OCI-LY7 (cell line): ENCODE data around the gene PTPRT. TPM values are rescaled to one million over a fixed set of nuclear protein-coding genes. Genes with fewer than 3 reads are reported as not detected.

Experiments used
- BruUV-seq: library from RNA; stranded (reverse); fragments of 400-500 nt; replicated peaks from 2 replicates; lab custom pipeline; 2021; lab: Mats Ljungman, UMichigan
- CTCF ChIA-PET: fragments of 300-600 bp; sonication (Branson Sonifier 250); formaldehyde crosslinking; loops from one replicate; lab custom pipeline; 2022; ENCODE audit warnings: antibody characterized with exemption; ENCODE audit not compliant: unreplicated experiment; lab: Charles Lee
- POLR2A ChIA-PET: fragments of 300-600 bp; sonication (Branson Sonifier 250); formaldehyde crosslinking; loops from one replicate; lab custom pipeline; 2022; ENCODE audit warnings: antibody characterized with exemption; lab: Charles Lee
- DNase-seq: peaks from one replicate; pipeline ENCODE4 v3.0.0-alpha.2; 2015; ENCODE audit warnings: low spot score
- H2AFZ ChIP-seq: fragments of 200-600 bp; sonication (generic), shearing (Covaris generic); 2 replicates; pipeline ENCODE4 v1.6.1; 2014; ENCODE audit warnings: mild to moderate bottlenecking, antibody characterized with exemption, low read length, moderate library complexity
- H3K27ac ChIP-seq: fragments of 200-600 bp; sonication (generic); 2 replicates; pipeline ENCODE4 v1.5.1; 2014; ENCODE audit warnings: mixed run types, low read depth, mild to moderate bottlenecking, moderate library complexity, low read length, inconsistent platforms; ENCODE audit not compliant: poor library complexity, severe bottlenecking
- H3K36me3 ChIP-seq: fragments of 200-600 bp; sonication (generic); 2 replicates; pipeline ENCODE4 v1.6.1; 2014; ENCODE audit warnings: mild to moderate bottlenecking, antibody characterized with exemption, low read length, moderate library complexity, mixed read lengths; ENCODE audit not compliant: insufficient read depth
- H3K4me1 ChIP-seq: fragments of 200-600 bp; sonication (generic); 2 replicates; pipeline ENCODE4 v1.5.1; 2014; ENCODE audit warnings: mild to moderate bottlenecking, low read length; ENCODE audit not compliant: insufficient read depth, poor library complexity, severe bottlenecking
- H3K4me2 ChIP-seq: fragments of 200-600 bp; sonication (generic); 2 replicates; pipeline ENCODE4 v1.6.1; 2014; ENCODE audit warnings: mild to moderate bottlenecking, low read length
- H3K4me3 ChIP-seq: fragments of 200-600 bp; sonication (generic); 2 replicates; pipeline ENCODE4 v1.5.1; 2014; ENCODE audit warnings: mild to moderate bottlenecking, low read depth, low read length; ENCODE audit not compliant: poor library complexity, severe bottlenecking
- H3K79me2 ChIP-seq: fragments of 200-600 bp; sonication (generic); 2 replicates; pipeline ENCODE4 v1.6.1; 2016; ENCODE audit warnings: low read depth, mild to moderate bottlenecking, low read length, moderate library complexity, mixed read lengths; ENCODE audit not compliant: insufficient read depth
- H3K9me2 ChIP-seq: fragments of 200-600 bp; sonication (generic); 2 replicates; pipeline ENCODE4 v1.6.1; 2016; ENCODE audit warnings: mild to moderate bottlenecking, low read length, mixed read lengths; ENCODE audit not compliant: insufficient read depth
- H3K9me3 ChIP-seq: fragments of 200-600 bp; sonication (generic); 2 replicates; pipeline ENCODE4 v1.6.1; 2014; ENCODE audit warnings: mild to moderate bottlenecking, mixed run types, low read length, mixed read lengths
- H4K20me1 ChIP-seq: fragments of 200-600 bp; sonication (generic); 2 replicates; pipeline ENCODE4 v1.6.1; 2014; ENCODE audit warnings: mild to moderate bottlenecking, antibody characterized with exemption, low read length, moderate library complexity, mixed read lengths; ENCODE audit not compliant: insufficient read depth
- EZH2phosphoT487 ChIP-seq: fragments of 200-600 bp; sonication (generic); IDR thresholded peaks from 2 replicates; pipeline ENCODE4 v1.6.1; 2018; ENCODE audit warnings: low read depth, borderline replicate concordance, mild to moderate bottlenecking, mixed run types, antibody characterized with exemption, low read length, moderate library complexity, mixed read lengths
- intact Hi-C: fragments of 100-400 bp; cut with micrococcal nuclease; formaldehyde crosslinking; loops from one replicate; pipeline ENCODE4 v1.10.0; 2022; ENCODE audit not compliant: unreplicated experiment
- total RNA-seq, 2 experiments: library from RNA; depleted of rRNA in 1 of 2; stranded (reverse); fragments of >200 nt in 1 of 2; shearing (Covaris generic) in 1 of 2; gene quantifications; 2 replicates each; pipeline ENCODE4 v1.2.3, GENCODE V29; 2014 to 2022
- TF ChIP-seq, protein P1 (sequence below): fragments of 200-600 bp; sonication (generic); conservative IDR thresholded peaks from 2 replicates; pipeline ENCODE4 v1.5.1; 2014; ENCODE audit warnings: mild to moderate bottlenecking, antibody characterized with exemption, low read length, moderate library complexity, mixed read lengths

Gene PTPRT
- total RNA-seq, 2 experiments from 2014 or later: not detected

GRCh38 chr20:42756991-42757390, 432.7 kb downstream of the PTPRT start:
- H3K27ac ChIP-seq: no peak overlapping the region
- DNase-seq: no peak
- no peaks in the 10 kb centered on the region for H3K4me1 ChIP-seq
- CTCF ChIA-PET: no interaction called here
- no peak overlapping the region for H2AFZ ChIP-seq
- no peaks in the 10 kb centered on the region for H3K9me2 ChIP-seq
- H4K20me1 ChIP-seq: no peaks in the 10 kb centered on the region
- no peaks in the 10 kb centered on the region for H3K79me2 ChIP-seq
- H3K36me3 ChIP-seq: no peaks in the 10 kb centered on the region
- TF ChIP-seq EZH2phosphoT487: no peak
- TF ChIP-seq, protein P1, sequence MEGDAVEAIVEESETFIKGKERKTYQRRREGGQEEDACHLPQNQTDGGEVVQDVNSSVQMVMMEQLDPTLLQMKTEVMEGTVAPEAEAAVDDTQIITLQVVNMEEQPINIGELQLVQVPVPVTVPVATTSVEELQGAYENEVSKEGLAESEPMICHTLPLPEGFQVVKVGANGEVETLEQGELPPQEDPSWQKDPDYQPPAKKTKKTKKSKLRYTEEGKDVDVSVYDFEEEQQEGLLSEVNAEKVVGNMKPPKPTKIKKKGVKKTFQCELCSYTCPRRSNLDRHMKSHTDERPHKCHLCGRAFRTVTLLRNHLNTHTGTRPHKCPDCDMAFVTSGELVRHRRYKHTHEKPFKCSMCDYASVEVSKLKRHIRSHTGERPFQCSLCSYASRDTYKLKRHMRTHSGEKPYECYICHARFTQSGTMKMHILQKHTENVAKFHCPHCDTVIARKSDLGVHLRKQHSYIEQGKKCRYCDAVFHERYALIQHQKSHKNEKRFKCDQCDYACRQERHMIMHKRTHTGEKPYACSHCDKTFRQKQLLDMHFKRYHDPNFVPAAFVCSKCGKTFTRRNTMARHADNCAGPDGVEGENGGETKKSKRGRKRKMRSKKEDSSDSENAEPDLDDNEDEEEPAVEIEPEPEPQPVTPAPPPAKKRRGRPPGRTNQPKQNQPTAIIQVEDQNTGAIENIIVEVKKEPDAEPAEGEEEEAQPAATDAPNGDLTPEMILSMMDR: no peak
- intact Hi-C loops: no loop called here
- BruUV-seq: no TSS peak
- H3K4me3 ChIP-seq: no peak overlapping the region
- no peaks in the 10 kb centered on the region for H3K9me3 ChIP-seq
- no peak overlapping the region for H3K4me2 ChIP-seq
- POLR2A ChIA-PET: no interaction called here

DNA sequence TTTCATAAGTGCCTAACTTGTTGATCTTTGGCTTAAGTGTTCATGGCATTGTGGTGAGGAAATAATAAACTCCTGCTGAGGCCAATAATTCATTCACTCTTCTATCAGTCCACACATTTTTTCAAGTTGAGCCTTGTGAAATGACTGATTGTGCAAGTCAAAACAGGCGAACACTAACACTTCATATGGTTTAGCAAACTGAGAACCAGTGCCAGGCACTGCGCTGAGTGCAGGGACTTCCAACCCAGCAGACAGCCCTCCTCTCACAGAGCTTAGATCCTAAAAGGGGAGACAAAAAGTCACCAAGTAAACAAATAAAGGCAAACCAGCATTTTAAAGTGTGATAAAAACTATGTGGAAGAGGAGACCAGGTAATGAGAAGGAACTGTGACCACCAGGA, 435.0 kb downstream of the PTPRT start:
- no peak overlapping the region for H3K27ac ChIP-seq
- no peaks in the 10 kb centered on the region for H3K9me3 ChIP-seq
- H3K4me3 ChIP-seq: no peak overlapping the region
- intact Hi-C loops: no loop called here
- H3K36me3 ChIP-seq: no peaks in the 10 kb centered on the region
- H3K9me2 ChIP-seq: no peaks in the 10 kb centered on the region
- POLR2A ChIA-PET: no interaction called here
- no peak for TF ChIP-seq EZH2phosphoT487
- TF ChIP-seq, protein P1: no peak
- no peaks in the 10 kb centered on the region for H4K20me1 ChIP-seq
- no peaks in the 10 kb centered on the region for H3K79me2 ChIP-seq
- H3K4me1 ChIP-seq: no peaks in the 10 kb centered on the region
- no TSS peak for BruUV-seq
- DNase-seq: no peak
- no peak overlapping the region for H3K4me2 ChIP-seq
- H2AFZ ChIP-seq: no peak overlapping the region
- CTCF ChIA-PET: no interaction called here

DNA sequence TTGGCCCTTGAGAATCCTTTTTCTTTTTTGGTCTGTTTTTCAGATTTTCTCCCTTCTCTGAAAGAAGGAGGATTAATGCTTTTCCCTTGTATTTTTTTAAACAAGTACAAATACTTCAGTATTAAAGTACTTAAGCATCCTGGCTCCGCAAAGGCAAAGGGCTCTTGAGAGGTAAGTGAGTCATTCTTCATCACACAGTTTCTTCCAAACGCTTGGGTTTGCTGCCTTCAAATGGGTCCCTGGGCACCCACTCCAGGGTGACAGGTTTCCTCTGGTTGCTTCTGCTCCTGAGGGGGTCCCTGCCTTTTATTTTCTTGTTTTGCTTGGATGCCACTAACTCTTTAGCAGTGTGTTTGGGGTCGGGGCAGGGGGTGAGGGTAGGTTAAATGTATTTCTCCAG, 437.1 kb downstream of the PTPRT start:
- Histone ChIP-seq H3K4me1 (no peaks in the 10 kb centered on the region), H3K9me2 (no peaks in the 10 kb centered on the region), H4K20me1 (no peaks in the 10 kb centered on the region), H2AFZ (no peak overlapping the region), H3K36me3 (no peaks in the 10 kb centered on the region), H3K4me3 (no peak overlapping the region), H3K79me2 (no peaks in the 10 kb centered on the region), H3K27ac (no peak overlapping the region), H3K4me2 (no peak overlapping the region), H3K9me3 (no peaks in the 10 kb centered on the region)
- no peak for DNase-seq
- ChIA-PET CTCF (no interaction called here), POLR2A (no interaction called here)
- intact Hi-C loops: no loop called here
- TF ChIP-seq, protein P1: no peak
- no peak for TF ChIP-seq EZH2phosphoT487
- no TSS peak for BruUV-seq
